HL-60 (cell line): ENCODE measurements around the gene COL4A4.

Experiments
- DNase-seq, 2 experiments: peaks; one replicate each; pipeline ENCODE4 v3.0.0-alpha.2; 2010 to 2020; ENCODE audit warnings: low read depth in 1 of 2, low spot score in 1 of 2
- H3K27ac ChIP-seq: fragments of 250-450 bp; sonication (Bioruptor Pico); replicated peaks from 2 replicates; pipeline ENCODE4 v1.5.1; 2020; ENCODE audit warnings: mild to moderate bottlenecking, moderate library complexity
- H3K27me3 ChIP-seq: fragments of 250-450 bp; sonication (Bioruptor Pico); 2 replicates; pipeline ENCODE4 v1.5.1; 2021; ENCODE audit warnings: mild to moderate bottlenecking, moderate library complexity; ENCODE audit not compliant: insufficient read depth, poor library complexity, severe bottlenecking
- H3K4me3 ChIP-seq: replicated peaks from 2 replicates; pipeline ENCODE4 v1.5.1; 2011; ENCODE audit warnings: mild to moderate bottlenecking, control low read depth, low read length; ENCODE audit not compliant: insufficient read depth
- CTCF ChIP-seq: IDR thresholded peaks from one replicate; pipeline ENCODE4 v1.5.1; 2011; ENCODE audit warnings: low read length, control low read depth, inconsistent platforms; ENCODE audit not compliant: insufficient read depth
- GABPA ChIP-seq: IDR thresholded peaks from 2 replicates; pipeline ENCODE4 v1.6.1; 2012; ENCODE audit warnings: low read depth
- POLR2AphosphoS5 ChIP-seq: IDR thresholded peaks from 2 replicates; pipeline ENCODE4 v1.6.1; 2012; ENCODE audit warnings: low read depth
- SPI1 ChIP-seq: IDR thresholded peaks from 2 replicates; pipeline ENCODE4 v1.6.1; 2012; ENCODE audit warnings: low read depth, mild to moderate bottlenecking, borderline replicate concordance
- TF ChIP-seq, protein P1 (sequence below): IDR thresholded peaks from 2 replicates; pipeline ENCODE4 v1.6.1; 2012; ENCODE audit warnings: low read depth; ENCODE audit not compliant: insufficient replicate concordance

The COL4A4 gene

GRCh38 chr2:226973816-226974215 lies 190.2 kb downstream of the COL4A4 start:
- TF ChIP-seq GABPA (no peak), SPI1 (no peak), CTCF (no peak), POLR2AphosphoS5 (no peak)
- TF ChIP-seq, protein P1, sequence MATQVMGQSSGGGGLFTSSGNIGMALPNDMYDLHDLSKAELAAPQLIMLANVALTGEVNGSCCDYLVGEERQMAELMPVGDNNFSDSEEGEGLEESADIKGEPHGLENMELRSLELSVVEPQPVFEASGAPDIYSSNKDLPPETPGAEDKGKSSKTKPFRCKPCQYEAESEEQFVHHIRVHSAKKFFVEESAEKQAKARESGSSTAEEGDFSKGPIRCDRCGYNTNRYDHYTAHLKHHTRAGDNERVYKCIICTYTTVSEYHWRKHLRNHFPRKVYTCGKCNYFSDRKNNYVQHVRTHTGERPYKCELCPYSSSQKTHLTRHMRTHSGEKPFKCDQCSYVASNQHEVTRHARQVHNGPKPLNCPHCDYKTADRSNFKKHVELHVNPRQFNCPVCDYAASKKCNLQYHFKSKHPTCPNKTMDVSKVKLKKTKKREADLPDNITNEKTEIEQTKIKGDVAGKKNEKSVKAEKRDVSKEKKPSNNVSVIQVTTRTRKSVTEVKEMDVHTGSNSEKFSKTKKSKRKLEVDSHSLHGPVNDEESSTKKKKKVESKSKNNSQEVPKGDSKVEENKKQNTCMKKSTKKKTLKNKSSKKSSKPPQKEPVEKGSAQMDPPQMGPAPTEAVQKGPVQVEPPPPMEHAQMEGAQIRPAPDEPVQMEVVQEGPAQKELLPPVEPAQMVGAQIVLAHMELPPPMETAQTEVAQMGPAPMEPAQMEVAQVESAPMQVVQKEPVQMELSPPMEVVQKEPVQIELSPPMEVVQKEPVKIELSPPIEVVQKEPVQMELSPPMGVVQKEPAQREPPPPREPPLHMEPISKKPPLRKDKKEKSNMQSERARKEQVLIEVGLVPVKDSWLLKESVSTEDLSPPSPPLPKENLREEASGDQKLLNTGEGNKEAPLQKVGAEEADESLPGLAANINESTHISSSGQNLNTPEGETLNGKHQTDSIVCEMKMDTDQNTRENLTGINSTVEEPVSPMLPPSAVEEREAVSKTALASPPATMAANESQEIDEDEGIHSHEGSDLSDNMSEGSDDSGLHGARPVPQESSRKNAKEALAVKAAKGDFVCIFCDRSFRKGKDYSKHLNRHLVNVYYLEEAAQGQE, result no peak
- Histone ChIP-seq H3K27ac (no peak overlapping the region), H3K4me3 (no peak overlapping the region), H3K27me3 (no peaks in the 10 kb centered on the region)
- DNase-seq, result no peak

- Histone ChIP-seq H3K27ac (no peak overlapping the region), H3K27me3 (no peaks in the 10 kb centered on the region), H3K4me3 (no peak overlapping the region)
- no peak for DNase-seq
- TF ChIP-seq SPI1, result no peak
- no peak for TF ChIP-seq POLR2AphosphoS5
- TF ChIP-seq GABPA, result no peak
Measured at GRCh38 chr2:226971770-226972169, 192.2 kb downstream of the COL4A4 start.

DNA sequence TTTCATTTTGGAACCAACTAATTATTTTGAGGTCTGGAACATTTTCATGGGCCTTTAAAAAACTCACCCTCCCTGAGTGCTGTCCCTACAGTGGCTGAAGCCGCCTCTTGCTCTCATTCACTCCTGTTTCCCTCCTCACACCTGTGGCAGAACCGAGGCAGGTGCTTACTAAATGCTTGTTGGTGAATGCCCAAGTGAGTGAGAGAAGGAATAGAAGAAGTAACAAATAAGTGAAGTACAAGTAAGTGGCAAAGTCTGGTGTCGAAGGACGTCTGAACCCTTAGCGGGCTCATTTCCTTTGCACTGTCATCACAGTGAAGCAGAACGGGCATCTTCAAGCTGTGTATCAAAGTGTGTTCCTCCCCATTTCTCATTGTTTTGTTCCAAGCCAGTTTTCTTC lies 192.9 kb downstream of the COL4A4 start:
- H3K27ac ChIP-seq, result no peak overlapping the region
- DNase-seq, result no peak
- TF ChIP-seq POLR2AphosphoS5 (no peak), CTCF (no peak), GABPA (no peak), SPI1 (no peak)
- TF ChIP-seq, protein P1, result no peak
- no peaks in the 10 kb centered on the region for H3K27me3 ChIP-seq
- no peak overlapping the region for H3K4me3 ChIP-seq

- Histone ChIP-seq H3K27ac (no peak overlapping the region), H3K4me3 (no peak overlapping the region), H3K27me3 (no peaks in the 10 kb centered on the region)
- TF ChIP-seq, protein P1, result no peak
- no peak for TF ChIP-seq POLR2AphosphoS5
- TF ChIP-seq GABPA, result no peak
- TF ChIP-seq CTCF, result no peak
- no peak for TF ChIP-seq SPI1
- no peak for DNase-seq
Measured at GRCh38 chr2:226970362-226970761, 193.6 kb downstream of the COL4A4 start.
